Measurements from ENCODE around the gene TFF1.

Gene TFF1

GRCh38 chr21:42341776-42342542 is 24.4 kb downstream of the TFF1 start:
- TF ChIP-seq CTCF (IDR thresholded peaks at IDR 0.05; ENCODE audit: low read depth, low read length, missing control alignments), result no peak
- no peak overlapping the region for H3K4me3 ChIP-seq (ENCODE audit: low read depth, low read length)
- no peak for DNase-seq (ENCODE audit: low read depth)

DNA sequence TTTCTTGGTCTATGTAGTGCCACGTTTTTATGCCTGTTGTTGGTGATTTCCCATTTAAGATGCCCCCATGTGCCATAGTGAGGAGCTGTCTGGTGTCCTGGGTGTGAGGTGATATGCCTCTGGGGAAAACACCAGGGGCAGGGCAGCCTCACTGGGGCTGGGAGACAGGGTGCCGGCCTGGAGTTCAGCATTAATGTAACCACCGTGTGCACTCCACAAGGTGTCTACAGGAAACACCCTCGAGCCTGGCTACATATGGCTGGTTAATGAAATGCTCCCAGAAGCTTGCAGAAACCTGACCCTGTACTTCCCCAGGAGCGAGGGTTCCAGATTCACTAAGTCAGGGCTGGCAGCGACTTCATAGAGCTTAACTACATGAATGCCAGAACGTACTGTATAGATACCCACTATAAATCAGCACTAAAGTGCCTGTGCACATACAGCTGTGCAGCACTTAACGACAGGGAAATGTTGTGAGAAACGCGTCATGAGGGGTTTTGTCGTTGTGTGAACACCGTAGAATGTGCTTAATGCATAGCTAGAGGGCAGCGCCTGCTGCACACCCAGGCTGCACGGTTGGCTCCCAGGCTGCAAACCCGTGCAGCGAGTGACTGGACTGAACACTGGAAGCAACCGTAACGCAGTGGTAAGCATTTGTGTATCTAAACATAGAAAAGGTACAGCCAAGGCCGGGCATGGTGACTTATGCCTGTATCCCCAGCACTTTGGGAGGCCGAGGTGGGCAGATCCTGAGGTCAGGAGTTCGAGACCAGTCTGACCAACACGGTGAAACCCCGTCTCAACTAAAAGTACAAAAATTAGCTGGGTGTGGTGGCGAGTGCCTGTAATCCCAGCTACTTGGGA is 25.9 kb downstream of the TFF1 start:
- DNase-seq (ENCODE audit: low read depth), result no peak
- no peak for TF ChIP-seq CTCF (IDR thresholded peaks at IDR 0.05; ENCODE audit: low read depth, low read length, missing control alignments)
- no peak overlapping the region for H3K4me3 ChIP-seq (ENCODE audit: low read depth, low read length)

DNA sequence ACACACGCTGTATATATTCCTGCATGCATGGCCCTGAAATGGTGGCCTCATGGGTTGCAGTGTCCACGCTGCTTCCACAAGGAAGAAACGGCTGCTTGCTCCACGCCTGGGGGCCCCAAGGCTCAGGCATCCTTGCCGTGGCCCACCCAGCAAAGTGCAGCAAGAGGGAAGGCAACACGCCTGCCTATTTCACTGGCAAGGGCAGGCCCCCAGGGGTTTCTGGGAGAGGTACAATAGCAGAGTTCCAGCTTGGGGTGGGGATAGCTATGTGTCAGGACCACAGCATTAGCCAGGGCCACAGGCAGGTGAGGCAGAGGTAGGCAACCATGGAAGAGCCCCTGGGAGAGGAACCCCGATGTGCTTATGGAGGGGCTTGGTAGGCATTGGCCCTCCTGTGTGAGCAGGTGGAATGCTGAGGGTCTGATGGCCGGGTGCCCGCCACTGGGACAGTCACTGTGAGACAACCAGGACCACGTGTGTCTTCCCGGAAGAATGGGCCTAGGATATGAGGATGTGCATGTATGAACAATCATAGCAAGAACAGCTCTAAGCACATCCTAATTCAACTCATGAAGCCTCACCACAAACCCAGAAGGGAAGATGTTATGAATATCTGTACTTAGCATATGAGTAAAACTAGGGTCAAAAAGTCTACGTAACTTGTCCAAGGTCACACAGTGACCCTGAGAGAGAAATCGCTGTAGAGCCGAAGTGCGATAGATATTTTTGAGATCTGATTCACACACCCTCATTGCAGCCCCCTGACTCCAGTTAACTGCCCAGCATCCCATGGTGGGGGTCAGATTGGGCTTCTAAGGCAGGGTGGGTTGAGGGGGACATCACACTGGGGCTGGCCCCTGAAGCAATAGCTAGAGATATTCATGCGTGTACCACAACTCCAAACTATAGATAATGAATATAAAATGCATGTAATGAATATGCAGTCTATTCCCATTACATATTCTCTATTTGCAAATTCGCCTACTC is 27.3 kb downstream of the TFF1 start:
- TF ChIP-seq CTCF (IDR thresholded peaks at IDR 0.05; ENCODE audit: low read depth, low read length, missing control alignments), result no peak
- no peak for DNase-seq (ENCODE audit: low read depth)
- H3K4me3 ChIP-seq (ENCODE audit: low read depth, low read length), result no peak overlapping the region

DNA sequence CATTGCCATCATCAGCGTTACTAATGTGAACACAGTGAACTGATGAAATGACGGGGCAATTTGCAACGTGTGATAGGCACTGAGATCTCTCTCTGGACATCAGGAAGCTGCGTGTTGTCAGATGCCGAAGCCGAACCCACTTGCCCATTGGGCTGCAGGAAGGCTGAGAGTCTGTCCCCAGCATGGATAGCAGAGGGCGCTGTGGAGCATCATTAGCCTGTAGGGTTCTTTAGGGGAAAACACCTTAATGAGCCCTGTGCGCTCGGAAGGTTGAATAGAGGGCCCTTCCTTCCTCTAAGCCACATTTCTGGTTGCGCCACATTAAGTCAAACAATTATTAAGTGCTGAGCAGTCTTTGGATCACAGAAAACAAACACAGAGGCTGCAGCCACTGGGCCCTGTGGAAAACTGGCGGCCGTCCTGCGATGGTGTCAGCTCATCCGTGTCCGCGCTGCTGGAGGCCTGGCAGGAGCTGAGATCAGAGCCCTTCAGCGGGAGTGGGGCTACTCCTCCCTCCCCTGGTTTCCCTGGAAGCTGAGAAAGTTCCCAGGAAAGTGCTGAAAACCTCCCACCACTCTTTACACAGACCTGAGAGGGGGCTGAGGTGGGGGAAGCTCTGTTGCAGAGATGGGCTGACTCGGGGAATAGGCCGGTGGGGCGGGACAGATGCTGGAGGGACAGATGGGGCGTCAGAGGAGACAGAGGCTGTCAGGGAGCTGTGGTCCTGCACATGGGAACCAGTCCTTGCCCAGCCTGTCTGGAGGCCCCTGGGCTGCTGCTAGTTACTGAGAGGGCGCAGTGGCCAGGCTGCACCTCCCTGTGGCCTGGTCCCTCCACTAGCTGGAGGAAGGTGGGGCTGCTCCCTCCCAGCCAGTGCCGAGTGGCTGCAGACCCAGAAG is 28.3 kb downstream of the TFF1 start:
- DNase-seq (ENCODE audit: low read depth), result no peak
- no peak overlapping the region for H3K4me3 ChIP-seq (ENCODE audit: low read depth, low read length)
- TF ChIP-seq CTCF (IDR thresholded peaks at IDR 0.05; ENCODE audit: low read depth, low read length, missing control alignments), result peak; percentile 69

DNA sequence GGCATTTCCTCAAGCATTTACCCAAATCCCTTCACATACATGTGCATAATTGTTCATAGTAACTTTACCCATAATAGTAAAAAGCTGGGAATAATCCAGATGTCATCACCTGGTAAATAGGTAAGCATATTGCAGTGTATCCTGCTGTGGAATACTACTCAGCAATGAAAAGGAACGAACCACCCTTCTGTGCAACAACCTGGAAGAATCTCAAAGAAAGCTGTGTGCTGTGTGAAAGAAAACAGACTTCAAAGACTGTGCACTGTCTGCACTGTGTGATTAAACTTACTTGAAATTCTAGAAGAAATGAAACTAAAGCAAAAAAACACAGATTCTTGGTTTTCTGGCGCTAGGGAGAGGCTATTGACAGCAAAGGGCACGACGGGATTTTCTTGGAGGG is 29.1 kb downstream of the TFF1 start:
- no peak for TF ChIP-seq CTCF (IDR thresholded peaks at IDR 0.05; ENCODE audit: low read depth, low read length, missing control alignments)
- no peak for DNase-seq (ENCODE audit: low read depth)

DNA sequence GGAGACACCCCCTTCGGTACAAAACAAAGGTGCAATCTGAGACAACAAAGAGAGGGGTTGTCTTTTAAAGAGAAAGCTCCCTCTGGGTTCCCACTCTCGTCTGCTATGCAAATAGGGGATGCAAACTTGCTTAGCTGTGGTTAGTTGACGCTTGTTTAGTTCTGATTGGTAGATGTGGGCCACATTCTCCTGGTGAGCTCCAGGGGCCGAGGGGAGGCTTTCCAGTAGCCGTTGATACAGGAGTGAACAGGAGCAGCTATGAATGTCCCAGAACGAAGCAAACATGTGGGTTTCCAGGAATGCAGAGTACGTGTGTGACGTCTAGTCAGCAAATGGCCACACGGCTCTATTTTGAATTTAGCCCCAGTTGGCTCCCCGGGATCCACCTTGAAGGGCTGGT is 30.3 kb downstream of the TFF1 start:
- no peak for TF ChIP-seq CTCF (IDR thresholded peaks at IDR 0.05; ENCODE audit: low read depth, low read length, missing control alignments)
- DNase-seq (ENCODE audit: low read depth), result no peak
- H3K4me3 ChIP-seq (ENCODE audit: low read depth, low read length), result no peak overlapping the region

More for the DNA sequence above, 29.1 kb downstream of the TFF1 start:
- no peak overlapping the region for H3K4me3 ChIP-seq (ENCODE audit: low read depth, low read length)

All from GM12864 (cell line).